ENCODE data around the gene FOXJ1. TPM values are rescaled to one million over a fixed set of nuclear protein-coding genes. Genes with fewer than 3 reads are reported as not detected.

Gene FOXJ1
- total and polyA plus RNA-seq, 4 donors, result under 0.01 to 1.5 TPM; not detected in 2

DNA sequence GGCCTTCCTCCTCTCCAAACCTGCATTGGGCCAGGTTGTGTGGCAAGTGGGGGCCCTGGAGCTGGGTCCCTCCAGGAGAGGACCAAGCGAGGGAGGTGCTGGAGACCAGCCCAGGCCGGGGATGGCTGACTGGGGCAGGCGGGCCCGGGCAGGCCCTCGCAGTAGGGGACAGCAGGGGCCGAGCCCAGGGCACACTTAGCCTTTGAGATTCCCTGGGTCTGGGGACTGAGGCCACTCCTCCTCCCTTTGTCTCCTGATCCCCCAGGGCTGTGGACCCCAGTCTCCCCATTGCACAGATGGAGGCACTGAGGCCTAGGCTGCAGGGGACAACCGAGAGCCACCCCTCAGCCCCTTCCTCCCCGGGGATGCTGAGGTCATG lies 5.2 kb downstream of the FOXJ1 start:
- no peaks in the 10 kb centered on the region for H3K36me3 ChIP-seq (ENCODE audit: control insufficient read depth in 4 of 4, insufficient read depth in 3 of 4, low read depth in 1 of 4, low read length in 3 of 4)
- WGBS, result 90% methylated on average over 8 of the region's 8 CpGs
- no peak for TF ChIP-seq FOXA2 (IDR thresholded peaks at IDR 0.05)
- no peak for TF ChIP-seq NR2F2 (IDR thresholded peaks at IDR 0.05)
- TF ChIP-seq HNF4G (IDR thresholded peaks at IDR 0.05), result no peak
- TF ChIP-seq FOXA1 (IDR thresholded peaks at IDR 0.05), result no peak
- TF ChIP-seq TAF1 (conservative IDR thresholded peaks at IDR 0.05), result no peak
- no peak for TF ChIP-seq GABPA (IDR thresholded peaks at IDR 0.05 in 1 of 2, conservative IDR thresholded peaks at IDR 0.05 in 1 of 2)
- TF ChIP-seq RXRA (IDR thresholded peaks at IDR 0.05), result no peak
- no peak for TF ChIP-seq HNF4A (conservative IDR thresholded peaks at IDR 0.05)
- TF ChIP-seq, protein P1, sequence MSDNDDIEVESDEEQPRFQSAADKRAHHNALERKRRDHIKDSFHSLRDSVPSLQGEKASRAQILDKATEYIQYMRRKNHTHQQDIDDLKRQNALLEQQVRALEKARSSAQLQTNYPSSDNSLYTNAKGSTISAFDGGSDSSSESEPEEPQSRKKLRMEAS (IDR thresholded peaks at IDR 0.05), result no peak
- TF ChIP-seq JUND (IDR thresholded peaks at IDR 0.05), result no peak
- TF ChIP-seq, protein P2, sequence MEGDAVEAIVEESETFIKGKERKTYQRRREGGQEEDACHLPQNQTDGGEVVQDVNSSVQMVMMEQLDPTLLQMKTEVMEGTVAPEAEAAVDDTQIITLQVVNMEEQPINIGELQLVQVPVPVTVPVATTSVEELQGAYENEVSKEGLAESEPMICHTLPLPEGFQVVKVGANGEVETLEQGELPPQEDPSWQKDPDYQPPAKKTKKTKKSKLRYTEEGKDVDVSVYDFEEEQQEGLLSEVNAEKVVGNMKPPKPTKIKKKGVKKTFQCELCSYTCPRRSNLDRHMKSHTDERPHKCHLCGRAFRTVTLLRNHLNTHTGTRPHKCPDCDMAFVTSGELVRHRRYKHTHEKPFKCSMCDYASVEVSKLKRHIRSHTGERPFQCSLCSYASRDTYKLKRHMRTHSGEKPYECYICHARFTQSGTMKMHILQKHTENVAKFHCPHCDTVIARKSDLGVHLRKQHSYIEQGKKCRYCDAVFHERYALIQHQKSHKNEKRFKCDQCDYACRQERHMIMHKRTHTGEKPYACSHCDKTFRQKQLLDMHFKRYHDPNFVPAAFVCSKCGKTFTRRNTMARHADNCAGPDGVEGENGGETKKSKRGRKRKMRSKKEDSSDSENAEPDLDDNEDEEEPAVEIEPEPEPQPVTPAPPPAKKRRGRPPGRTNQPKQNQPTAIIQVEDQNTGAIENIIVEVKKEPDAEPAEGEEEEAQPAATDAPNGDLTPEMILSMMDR (IDR thresholded peaks at IDR 0.05; ENCODE audit: low read depth, low read length, missing input control), result no peak
- no peak for TF ChIP-seq YY1 (IDR thresholded peaks at IDR 0.05)
- TF ChIP-seq, protein P3, sequence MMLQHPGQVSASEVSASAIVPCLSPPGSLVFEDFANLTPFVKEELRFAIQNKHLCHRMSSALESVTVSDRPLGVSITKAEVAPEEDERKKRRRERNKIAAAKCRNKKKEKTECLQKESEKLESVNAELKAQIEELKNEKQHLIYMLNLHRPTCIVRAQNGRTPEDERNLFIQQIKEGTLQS (IDR thresholded peaks at IDR 0.05), result no peak
- TF ChIP-seq, protein P4, sequence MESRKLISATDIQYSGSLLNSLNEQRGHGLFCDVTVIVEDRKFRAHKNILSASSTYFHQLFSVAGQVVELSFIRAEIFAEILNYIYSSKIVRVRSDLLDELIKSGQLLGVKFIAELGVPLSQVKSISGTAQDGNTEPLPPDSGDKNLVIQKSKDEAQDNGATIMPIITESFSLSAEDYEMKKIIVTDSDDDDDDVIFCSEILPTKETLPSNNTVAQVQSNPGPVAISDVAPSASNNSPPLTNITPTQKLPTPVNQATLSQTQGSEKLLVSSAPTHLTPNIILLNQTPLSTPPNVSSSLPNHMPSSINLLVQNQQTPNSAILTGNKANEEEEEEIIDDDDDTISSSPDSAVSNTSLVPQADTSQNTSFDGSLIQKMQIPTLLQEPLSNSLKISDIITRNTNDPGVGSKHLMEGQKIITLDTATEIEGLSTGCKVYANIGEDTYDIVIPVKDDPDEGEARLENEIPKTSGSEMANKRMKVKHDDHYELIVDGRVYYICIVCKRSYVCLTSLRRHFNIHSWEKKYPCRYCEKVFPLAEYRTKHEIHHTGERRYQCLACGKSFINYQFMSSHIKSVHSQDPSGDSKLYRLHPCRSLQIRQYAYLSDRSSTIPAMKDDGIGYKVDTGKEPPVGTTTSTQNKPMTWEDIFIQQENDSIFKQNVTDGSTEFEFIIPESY (IDR thresholded peaks at IDR 0.05), result no peak
- no peak for TF ChIP-seq RAD21 (IDR thresholded peaks at IDR 0.05)
- TF ChIP-seq, protein P5, sequence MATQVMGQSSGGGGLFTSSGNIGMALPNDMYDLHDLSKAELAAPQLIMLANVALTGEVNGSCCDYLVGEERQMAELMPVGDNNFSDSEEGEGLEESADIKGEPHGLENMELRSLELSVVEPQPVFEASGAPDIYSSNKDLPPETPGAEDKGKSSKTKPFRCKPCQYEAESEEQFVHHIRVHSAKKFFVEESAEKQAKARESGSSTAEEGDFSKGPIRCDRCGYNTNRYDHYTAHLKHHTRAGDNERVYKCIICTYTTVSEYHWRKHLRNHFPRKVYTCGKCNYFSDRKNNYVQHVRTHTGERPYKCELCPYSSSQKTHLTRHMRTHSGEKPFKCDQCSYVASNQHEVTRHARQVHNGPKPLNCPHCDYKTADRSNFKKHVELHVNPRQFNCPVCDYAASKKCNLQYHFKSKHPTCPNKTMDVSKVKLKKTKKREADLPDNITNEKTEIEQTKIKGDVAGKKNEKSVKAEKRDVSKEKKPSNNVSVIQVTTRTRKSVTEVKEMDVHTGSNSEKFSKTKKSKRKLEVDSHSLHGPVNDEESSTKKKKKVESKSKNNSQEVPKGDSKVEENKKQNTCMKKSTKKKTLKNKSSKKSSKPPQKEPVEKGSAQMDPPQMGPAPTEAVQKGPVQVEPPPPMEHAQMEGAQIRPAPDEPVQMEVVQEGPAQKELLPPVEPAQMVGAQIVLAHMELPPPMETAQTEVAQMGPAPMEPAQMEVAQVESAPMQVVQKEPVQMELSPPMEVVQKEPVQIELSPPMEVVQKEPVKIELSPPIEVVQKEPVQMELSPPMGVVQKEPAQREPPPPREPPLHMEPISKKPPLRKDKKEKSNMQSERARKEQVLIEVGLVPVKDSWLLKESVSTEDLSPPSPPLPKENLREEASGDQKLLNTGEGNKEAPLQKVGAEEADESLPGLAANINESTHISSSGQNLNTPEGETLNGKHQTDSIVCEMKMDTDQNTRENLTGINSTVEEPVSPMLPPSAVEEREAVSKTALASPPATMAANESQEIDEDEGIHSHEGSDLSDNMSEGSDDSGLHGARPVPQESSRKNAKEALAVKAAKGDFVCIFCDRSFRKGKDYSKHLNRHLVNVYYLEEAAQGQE (IDR thresholded peaks at IDR 0.05), result no peak
- TF ChIP-seq EGR1 (IDR thresholded peaks at IDR 0.05; ENCODE audit: low read depth in 2 of 2), result no peak
- no peaks in the 10 kb centered on the region for H3K9me3 ChIP-seq (ENCODE audit: control insufficient read depth in 4 of 4, low read length in 3 of 4)
- H3K4me3 ChIP-seq (ENCODE audit: low read depth in 1 of 3, low read length in 3 of 3), result no peak overlapping the region
- no peak for DNase-seq (ENCODE audit: low spot score)
- peaks cover 0 to 3% (median 1%) of the 10 kb centered on the region in 4 donors for H3K27me3 ChIP-seq (ENCODE audit: control insufficient read depth in 4 of 4, insufficient read depth in 4 of 4, low read length in 3 of 4)
- no peak overlapping the region for H3K9ac ChIP-seq (ENCODE audit: low read depth in 1 of 2, low read length in 2 of 2)
- H3K4me1 ChIP-seq (ENCODE audit: control insufficient read depth in 4 of 4, insufficient read depth in 4 of 4, low read length in 3 of 4), result peaks cover 0 to 8% (median 3%) of the 10 kb centered on the region in 4 donors
- no peak overlapping the region for H3K27ac ChIP-seq (ENCODE audit: low read depth in 1 of 2, low read length in 2 of 2)
